Fibroblast of villous mesenchyme (primary cell): ENCODE data around the gene PUDP. TPM values are rescaled to one million over a fixed set of nuclear protein-coding genes. Genes with fewer than 3 reads are reported as not detected.
"Not testable (repeated sequence)": the region's sequence is repeated elsewhere in the genome, so short reads cannot be mapped to it uniquely, and the experiment has no call there.

Experiments used
- DNase-seq: peaks from one replicate; pipeline ENCODE4 v3.0.0-alpha.2; 2010; ENCODE audit warnings: low read depth
- H3K4me3 ChIP-seq: 2 replicates; pipeline ENCODE4 v1.5.1; 2011; ENCODE audit warnings: low read depth, mild to moderate bottlenecking, low read length
- total RNA-seq: library from RNA; depleted of rRNA; stranded (reverse); fragments of >200 nt; gene quantifications from 2 replicates; pipeline ENCODE4 v1.2.3, GENCODE V29; 2012
- TF ChIP-seq, protein P1 (sequence below): IDR thresholded peaks from 2 replicates; pipeline ENCODE4 v1.5.1; 2012; ENCODE audit warnings: low read depth, mild to moderate bottlenecking, low read length; ENCODE audit not compliant: insufficient read depth

The PUDP gene
- total RNA-seq, 1 donor: 15.1 TPM

DNA sequence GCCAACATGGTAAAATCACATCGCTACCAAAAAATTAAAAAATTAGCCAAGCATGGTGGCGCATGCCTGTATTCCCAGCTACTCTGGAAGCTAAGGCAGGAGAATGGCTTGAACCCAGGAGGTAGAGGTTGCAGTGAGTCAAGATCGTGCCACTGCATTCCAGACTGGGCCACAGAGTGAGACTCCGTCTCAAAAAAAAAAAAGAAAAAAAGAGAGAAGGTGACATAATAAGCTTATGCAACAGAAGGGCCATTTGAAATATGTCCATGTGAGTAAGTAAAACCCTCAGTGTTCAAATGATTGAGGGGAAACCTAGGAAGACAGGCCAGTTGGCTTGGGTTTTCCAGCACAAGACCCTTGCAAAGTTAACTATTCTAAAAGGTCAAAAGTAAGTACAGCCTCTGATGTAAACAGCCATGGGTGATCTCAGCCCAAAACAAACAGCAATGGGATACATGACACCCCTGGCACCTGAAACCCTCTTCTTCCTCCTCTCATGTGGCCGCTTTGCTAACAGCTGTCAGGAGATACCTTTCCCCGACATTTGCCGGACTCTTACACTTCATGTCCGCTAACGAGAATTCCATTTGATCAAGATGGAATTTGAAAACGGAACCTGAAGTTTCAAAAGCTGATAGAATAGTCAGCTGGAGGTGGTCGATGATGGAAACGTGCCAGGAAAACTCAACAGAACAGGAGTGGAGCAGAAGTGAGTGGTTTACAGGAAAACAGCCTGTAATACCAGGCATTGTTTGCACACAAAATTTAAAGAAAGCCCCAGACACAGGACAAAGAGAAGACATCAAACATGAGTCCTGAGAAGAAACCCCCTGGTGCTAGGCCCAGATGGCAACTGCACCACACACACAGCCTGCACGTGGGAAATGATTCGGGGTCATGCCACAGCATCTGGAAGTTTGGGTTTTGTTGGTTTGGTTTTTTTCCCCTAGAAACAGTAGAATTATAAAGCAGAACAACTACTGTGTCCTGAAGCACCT, 93.4 kb downstream of the PUDP start:
- TF ChIP-seq, protein P1, sequence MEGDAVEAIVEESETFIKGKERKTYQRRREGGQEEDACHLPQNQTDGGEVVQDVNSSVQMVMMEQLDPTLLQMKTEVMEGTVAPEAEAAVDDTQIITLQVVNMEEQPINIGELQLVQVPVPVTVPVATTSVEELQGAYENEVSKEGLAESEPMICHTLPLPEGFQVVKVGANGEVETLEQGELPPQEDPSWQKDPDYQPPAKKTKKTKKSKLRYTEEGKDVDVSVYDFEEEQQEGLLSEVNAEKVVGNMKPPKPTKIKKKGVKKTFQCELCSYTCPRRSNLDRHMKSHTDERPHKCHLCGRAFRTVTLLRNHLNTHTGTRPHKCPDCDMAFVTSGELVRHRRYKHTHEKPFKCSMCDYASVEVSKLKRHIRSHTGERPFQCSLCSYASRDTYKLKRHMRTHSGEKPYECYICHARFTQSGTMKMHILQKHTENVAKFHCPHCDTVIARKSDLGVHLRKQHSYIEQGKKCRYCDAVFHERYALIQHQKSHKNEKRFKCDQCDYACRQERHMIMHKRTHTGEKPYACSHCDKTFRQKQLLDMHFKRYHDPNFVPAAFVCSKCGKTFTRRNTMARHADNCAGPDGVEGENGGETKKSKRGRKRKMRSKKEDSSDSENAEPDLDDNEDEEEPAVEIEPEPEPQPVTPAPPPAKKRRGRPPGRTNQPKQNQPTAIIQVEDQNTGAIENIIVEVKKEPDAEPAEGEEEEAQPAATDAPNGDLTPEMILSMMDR: no peak
- no peak overlapping the region for H3K4me3 ChIP-seq
- DNase-seq: no peak

DNA sequence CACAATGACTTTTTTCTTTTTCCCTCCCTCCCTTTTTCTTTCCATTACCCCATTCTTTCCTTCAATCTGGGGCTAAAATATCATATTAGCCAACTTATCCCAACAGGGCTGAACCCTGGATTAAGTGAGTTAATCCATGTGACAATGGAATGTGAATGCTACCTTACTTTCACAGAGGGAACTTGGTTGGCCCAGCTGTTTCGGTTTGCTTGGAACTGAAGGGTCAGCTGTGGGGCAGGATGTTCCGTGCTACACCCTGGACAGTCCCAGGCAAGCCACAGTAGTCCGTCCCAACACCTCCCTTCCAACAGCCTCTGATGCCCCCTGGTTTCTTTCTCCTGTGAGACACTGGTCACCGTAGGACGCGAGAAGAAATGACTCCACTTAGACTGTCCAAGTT, 95.4 kb downstream of the PUDP start:
- DNase-seq: no peak
- TF ChIP-seq, protein P1: no peak
- H3K4me3 ChIP-seq: no peak overlapping the region

DNA sequence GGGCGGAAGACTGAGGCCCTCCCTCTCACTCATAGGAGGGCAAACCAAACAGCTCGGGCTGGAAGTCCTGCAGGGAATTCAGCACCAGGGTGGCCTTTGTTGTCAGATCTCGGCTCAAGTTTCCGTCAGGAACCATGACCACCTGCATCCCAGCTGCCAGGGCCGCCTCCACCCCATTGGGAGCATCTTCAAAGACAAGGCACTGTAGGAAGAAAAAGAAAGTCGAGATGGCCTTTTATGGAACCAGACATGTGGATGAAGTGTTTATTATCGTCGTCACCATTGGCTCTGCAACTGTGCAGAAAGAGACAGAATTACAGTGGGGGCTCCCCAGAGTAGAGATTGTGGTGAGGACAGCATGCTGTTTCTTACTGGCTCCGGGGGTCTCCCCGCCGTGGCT, 97.7 kb downstream of the PUDP start:
- TF ChIP-seq, protein P1: no peak
- no peak for DNase-seq
- H3K4me3 ChIP-seq: no peak overlapping the region

DNA sequence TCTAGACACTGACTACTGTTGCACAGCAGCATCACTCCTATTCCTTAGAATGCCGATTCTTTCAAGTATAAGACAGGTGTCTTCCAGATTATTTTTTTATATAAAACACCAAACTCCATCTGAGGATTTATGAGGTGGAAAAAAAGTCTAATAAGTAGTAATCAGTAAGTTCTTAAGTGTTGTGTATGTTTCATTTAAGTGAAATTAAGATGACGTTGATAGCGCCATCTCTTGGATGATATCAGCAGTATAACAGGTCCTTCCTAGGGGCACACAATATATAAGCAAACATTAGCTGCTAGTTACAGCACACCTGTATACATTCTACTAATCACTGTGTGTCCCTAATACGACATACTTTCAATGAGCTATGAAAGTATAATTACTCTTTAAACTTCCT, 100.0 kb downstream of the PUDP start:
- no peak overlapping the region for H3K4me3 ChIP-seq
- TF ChIP-seq, protein P1: no peak
- DNase-seq: no peak

DNA sequence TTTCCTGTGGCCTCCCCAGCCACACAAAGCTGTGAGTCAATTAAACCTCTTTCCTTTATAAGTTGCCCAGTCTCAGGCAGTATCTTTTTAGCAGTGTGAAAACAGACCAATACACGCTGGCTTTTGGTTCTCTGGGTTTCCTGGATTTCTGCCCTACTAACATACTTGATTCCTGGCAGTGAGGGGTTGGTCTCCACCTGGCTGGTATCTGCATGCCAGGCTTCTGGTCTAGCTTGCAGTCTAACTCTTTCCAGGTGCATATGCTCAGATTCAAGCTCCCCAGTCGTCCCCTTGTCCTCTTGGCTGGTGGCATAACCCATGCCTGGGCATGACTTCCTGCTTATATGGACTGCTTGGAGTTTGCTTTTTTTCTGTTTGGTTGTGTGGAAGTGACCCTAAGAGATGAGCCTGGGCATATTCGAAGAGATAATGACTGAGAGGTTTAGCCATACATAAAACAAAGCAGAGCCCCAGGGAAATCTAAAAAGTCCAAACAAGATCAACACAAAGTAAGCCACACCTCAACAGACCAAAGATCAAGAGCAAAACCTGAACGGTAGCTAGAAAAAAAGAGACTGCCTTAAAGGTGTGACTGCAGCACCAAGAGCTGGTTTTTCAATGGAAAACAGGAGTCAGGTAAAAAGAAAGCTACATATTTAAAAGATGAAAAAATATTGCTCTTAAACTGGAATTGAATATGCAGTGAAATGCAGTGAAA, 102.6 kb downstream of the PUDP start:
- TF ChIP-seq, protein P1: no peak
- DNase-seq: no peak
- no peak overlapping the region for H3K4me3 ChIP-seq

DNA sequence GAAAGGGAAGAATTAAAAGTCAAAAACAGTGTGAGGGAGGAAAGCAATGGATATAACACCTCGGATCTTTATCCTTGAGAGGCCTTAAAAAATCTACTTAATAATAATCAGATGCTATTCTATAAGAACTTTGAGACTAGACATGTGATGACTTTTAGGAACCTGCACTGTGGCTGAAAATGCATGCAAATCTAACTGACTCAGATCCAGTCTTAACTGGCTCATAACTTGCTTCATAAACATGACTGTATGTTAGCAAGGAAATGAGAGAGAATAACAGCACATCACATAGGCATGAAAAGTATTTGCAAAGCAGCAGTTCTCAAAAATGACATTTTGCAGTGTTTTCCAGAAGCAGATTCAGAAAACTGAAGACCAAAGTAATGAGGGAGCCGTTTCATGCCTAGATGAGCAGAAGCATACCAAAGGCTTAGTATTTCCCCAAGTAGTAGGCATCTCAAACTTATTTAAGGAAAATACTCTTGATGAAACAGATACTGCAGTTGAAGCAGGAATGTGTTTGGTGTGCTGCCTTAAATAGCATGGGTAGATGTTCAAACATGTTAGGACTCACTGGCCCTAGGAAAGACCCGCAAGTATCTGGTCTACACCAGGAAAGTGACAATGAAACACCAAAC, 104.0 kb downstream of the PUDP start:
- peak; percentile 63 for DNase-seq
- not testable (repeated sequence) for H3K4me3 ChIP-seq

DNA sequence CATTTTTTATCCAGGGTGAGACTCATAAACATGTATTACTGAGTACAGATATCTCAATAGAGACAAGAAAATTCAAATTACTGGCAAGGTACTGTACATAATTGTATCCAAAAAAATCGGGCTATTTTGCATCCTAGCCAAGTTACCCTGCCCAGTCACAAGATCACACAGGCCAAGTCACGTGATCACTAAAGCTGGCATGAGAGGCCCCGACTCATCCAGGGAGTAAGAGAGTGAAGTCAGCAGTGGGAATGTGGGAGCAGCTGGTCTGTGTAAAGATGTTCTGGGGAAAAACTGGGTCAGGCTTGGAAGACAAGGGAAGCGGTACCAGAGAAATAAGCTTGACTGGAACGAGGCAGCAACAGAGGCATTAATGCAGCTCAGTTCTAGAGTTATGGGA, 119.7 kb downstream of the PUDP start:
- no peak for DNase-seq
- no peak overlapping the region for H3K4me3 ChIP-seq
- TF ChIP-seq, protein P1: no peak
